ENCODE measurements around the gene SLC27A3.
A peak's percentile ranks its signal among the peaks of the same experiment; 100 is the strongest.

The SLC27A3 gene

DNA sequence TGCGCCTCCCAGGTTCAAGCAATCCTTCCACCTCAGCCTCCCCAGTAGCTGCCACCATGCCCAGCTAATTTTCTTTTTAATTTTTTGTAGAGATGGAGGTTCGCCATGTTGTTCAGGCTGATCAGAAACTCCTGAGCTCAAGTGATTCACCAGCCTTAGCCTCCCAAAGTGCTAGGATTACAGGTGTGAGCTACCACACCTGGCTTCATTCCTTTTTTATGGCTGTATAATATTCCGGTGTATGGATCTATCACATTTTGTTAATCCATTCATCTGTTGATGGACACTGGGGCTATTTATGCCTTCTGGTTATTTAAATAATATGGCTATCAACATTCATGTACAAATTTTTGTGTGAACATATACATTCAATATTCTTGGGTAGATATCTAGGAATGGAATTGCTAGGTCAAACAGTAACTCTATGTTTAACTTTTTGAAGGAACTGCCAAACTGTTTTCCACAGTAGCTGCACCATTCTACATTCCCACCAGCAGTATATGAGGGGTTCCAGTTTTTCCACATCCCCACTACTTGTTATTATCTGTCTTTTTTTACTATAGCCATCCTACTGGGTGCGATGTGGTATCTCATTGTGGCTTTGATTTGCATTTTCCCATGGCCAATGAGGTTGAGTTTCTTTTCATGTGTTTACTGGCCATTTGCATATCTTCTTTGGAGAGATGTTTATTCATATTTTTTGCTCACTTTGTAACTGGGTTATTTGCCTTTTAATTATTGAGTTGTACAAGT lies 11.0 kb downstream of the SLC27A3 start:
- TF ChIP-seq, protein P1, sequence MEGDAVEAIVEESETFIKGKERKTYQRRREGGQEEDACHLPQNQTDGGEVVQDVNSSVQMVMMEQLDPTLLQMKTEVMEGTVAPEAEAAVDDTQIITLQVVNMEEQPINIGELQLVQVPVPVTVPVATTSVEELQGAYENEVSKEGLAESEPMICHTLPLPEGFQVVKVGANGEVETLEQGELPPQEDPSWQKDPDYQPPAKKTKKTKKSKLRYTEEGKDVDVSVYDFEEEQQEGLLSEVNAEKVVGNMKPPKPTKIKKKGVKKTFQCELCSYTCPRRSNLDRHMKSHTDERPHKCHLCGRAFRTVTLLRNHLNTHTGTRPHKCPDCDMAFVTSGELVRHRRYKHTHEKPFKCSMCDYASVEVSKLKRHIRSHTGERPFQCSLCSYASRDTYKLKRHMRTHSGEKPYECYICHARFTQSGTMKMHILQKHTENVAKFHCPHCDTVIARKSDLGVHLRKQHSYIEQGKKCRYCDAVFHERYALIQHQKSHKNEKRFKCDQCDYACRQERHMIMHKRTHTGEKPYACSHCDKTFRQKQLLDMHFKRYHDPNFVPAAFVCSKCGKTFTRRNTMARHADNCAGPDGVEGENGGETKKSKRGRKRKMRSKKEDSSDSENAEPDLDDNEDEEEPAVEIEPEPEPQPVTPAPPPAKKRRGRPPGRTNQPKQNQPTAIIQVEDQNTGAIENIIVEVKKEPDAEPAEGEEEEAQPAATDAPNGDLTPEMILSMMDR (IDR thresholded peaks at IDR 0.05; ENCODE audit: low read depth, low read length) = no peak
- no peak for DNase-seq (ENCODE audit: extremely low read depth, low read depth)

DNA sequence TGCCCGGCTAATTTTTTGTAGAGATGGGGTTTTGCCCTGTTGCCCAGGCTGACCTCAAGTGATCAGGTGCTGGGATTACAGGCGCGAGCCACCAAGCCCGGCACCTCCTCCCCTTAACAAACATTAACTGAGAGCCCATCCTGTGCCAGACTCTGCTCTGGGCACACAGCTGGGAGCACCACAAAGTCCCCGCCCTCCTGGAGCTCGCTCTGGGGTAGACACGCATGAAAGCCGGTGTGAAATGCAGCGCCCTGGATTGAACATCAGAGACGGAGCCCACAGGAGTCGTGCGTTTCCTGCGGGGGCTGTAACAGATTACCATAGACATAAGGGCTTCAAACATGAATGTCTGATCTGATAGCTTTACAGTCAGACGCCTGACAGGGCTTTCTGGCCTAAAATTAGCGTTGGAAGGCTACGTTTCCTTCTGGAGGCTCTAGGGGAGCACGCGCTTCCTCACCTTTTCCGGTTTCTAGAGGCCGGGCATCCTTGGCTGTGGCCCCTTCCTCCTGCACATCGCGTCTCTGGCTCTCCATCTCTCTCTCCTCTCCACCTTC lies 14.3 kb downstream of the SLC27A3 start:
- TF ChIP-seq, protein P1 (IDR thresholded peaks at IDR 0.05; ENCODE audit: low read depth, low read length) = no peak; the same call in 1 of the 2 replicates
- DNase-seq (ENCODE audit: extremely low read depth, low read depth) = no peak

DNA sequence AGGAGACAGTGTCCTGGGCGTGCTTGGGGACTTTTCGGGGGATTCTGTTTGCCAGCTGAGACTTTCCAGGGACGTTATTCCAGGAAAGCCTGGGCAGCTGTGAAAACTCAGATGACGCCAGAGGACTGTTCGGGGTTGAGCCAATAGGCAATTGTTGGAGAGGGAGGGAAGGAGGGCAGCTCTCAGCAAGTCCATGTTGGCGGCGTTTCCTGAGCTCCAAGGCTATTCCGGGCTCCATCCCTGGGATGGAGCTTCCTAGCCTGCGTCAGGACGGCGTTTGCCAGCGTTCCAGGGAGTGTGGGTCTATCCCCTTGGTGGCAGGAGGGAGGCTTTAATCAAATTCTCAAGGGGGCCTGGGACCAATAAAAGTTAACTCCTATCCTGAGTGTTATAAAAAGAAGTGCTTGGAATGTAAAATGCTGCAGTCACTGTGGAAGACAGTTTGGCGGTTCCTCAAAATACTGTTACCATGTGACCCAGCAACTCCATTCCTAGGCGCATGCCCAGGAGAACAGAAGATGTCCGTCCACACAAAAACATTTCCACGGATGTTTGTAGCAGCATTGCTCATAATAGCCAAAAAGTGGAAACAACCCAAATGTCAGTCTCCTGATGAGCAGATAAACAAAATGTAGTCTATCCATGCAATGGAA lies 15.2 kb downstream of the SLC27A3 start:
- TF ChIP-seq, protein P1 (IDR thresholded peaks at IDR 0.05; ENCODE audit: low read depth, low read length) = no peak
- DNase-seq (ENCODE audit: extremely low read depth, low read depth) = peak; percentile 71

DNA sequence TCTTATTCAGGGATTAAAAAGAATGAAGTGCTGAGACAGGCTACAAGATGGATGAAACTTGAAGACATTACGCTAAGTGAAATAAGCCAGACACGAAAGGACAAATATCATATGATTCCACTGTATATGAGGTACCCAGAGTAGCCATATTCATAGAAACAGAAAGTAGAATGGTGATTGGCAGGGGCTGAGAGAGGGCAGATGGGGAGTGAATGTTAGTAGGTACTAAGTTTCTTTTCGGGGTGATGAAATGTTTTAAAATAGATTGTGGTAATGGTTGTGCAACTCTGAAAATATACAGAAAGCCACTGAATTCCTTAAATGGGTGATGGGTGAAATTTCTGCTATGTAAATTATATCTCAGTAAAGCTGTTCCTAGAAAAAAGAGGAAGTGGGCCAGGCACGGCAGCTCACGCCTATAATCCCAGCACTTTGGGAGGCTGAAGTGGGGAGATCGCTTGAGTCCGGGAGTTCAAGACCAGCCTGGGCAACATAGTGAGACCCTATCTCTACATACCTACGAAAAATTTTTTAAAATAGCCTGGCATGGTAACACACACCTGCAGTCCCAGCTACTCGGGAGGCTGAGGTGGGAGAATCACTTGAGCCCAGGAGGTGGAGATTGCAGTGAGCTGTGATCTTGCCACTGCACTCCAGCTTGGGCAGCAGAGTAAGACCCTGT lies 15.9 kb downstream of the SLC27A3 start:
- TF ChIP-seq, protein P1 (IDR thresholded peaks at IDR 0.05; ENCODE audit: low read depth, low read length) = no peak
- peak; percentile 87 for DNase-seq (ENCODE audit: extremely low read depth, low read depth)

DNA sequence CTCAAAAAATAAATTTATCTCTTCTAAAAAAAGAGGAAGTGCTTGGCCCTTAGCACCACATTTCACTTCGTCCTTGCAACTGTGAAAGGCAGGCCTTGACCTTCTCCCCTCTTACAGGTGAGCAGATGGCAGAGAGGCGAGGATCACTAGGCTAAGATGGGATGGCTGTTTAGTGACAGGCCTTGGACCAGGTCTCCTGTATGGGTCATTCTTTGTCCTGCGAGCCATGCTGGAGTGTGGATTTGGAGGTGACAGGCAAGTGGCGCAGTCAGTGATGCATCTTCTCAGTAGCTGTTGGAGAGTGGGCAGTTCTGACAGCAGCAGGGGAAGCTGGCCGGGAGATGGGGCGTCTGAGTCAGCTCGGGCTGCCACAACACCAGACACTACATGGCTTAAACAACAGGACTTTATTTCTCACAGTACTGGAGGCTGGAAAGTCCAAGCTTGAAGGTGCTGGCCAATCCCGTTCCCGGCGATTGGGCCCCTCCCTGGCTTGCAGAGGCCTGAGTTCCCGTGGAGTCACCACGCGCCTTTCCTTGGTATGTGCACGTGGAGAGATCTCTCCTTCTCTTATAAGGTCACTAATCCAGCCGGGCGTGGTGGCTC lies 16.5 kb downstream of the SLC27A3 start:
- TF ChIP-seq, protein P1 (IDR thresholded peaks at IDR 0.05; ENCODE audit: low read depth, low read length) = no peak
- DNase-seq (ENCODE audit: extremely low read depth, low read depth) = no peak

DNA sequence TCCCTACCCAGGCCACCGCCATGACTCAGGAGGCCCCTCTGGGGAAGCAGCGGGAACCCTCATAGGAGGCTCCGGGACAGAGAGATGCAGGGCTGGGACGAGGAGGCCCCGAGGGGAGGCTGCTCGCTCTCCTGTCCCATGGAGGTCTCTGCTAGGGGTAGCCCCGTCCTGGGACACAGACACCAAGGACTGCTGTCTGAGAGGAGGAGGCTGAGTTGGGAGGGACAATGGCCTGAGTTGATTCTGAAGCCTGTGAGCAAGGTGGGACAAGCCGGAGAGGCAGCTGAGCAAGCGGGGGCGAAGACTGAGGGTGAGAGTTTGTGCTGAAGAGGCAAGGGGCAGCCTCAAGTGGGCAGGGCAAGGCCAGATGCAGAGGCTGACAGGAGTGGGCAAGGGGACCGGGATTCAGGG lies 17.4 kb downstream of the SLC27A3 start:
- no peak for DNase-seq (ENCODE audit: extremely low read depth, low read depth)
- TF ChIP-seq, protein P1 (IDR thresholded peaks at IDR 0.05; ENCODE audit: low read depth, low read length) = no peak

All from AG09319 (cell line).